GM21717 (cell line): ENCODE results near the gene TCERG1L.
"Not testable (repeated sequence)": the region's sequence is repeated elsewhere in the genome, so short reads cannot be mapped to it uniquely, and the experiment has no call there.

ENCODE experiments used
- ATAC-seq: cut with Tn5 transposase; IDR thresholded peaks from one replicate; pipeline ENCODE4 v1.9.1; 2021; ENCODE audit warnings: mild to moderate bottlenecking, moderate library complexity; ENCODE audit not compliant: unreplicated experiment

Gene TCERG1L

GRCh38 chr10:131195558-131196159 is 115.9 kb downstream of the TCERG1L start:
- no peak for ATAC-seq

GRCh38 chr10:131195116-131195515 is 116.4 kb downstream of the TCERG1L start:
- no peak for ATAC-seq

- ATAC-seq = no peak
Observed at GRCh38 chr10:131193923-131194322, 117.6 kb downstream of the TCERG1L start.

GRCh38 chr10:131188494-131188893 is 123.0 kb downstream of the TCERG1L start:
- no peak for ATAC-seq

GRCh38 chr10:131187926-131188325 is 123.6 kb downstream of the TCERG1L start:
- no peak for ATAC-seq

- ATAC-seq = no peak
Observed at GRCh38 chr10:131187274-131187673, 124.2 kb downstream of the TCERG1L start.

- ATAC-seq = no peak
Observed at GRCh38 chr10:131186547-131187253, 124.8 kb downstream of the TCERG1L start.

GRCh38 chr10:131184503-131184902 is 127.0 kb downstream of the TCERG1L start:
- ATAC-seq = no peak

- no peak for ATAC-seq
Observed at GRCh38 chr10:131183546-131184045, 127.9 kb downstream of the TCERG1L start.

- ATAC-seq = no peak
Observed at GRCh38 chr10:131181456-131181855, 130.1 kb downstream of the TCERG1L start.

- no peak for ATAC-seq
Observed at GRCh38 chr10:131180740-131181415, 130.6 kb downstream of the TCERG1L start.

- ATAC-seq = no peak
Observed at GRCh38 chr10:131180086-131180485, 131.4 kb downstream of the TCERG1L start.

GRCh38 chr10:131179361-131179760 is 132.2 kb downstream of the TCERG1L start:
- ATAC-seq = no peak

GRCh38 chr10:131178521-131179331 is 132.8 kb downstream of the TCERG1L start:
- ATAC-seq = no peak

- ATAC-seq = no peak
Observed at GRCh38 chr10:131177431-131178327, 133.8 kb downstream of the TCERG1L start.

GRCh38 chr10:131176907-131177306 is 134.6 kb downstream of the TCERG1L start:
- no peak for ATAC-seq

GRCh38 chr10:131176324-131176723 is 135.2 kb downstream of the TCERG1L start:
- not testable (repeated sequence) for ATAC-seq

- no peak for ATAC-seq
Observed at GRCh38 chr10:131175891-131176290, 135.6 kb downstream of the TCERG1L start.

GRCh38 chr10:131174651-131175540 is 136.6 kb downstream of the TCERG1L start:
- ATAC-seq = no peak
